ENCODE measurements around the gene GPR146. TPM values are rescaled to one million over a fixed set of nuclear protein-coding genes. Genes with fewer than 3 reads are reported as not detected.

The GPR146 gene
- total and polyA plus RNA-seq, 11 donors = 11.1 to 56.8 (median 25.2) TPM

DNA sequence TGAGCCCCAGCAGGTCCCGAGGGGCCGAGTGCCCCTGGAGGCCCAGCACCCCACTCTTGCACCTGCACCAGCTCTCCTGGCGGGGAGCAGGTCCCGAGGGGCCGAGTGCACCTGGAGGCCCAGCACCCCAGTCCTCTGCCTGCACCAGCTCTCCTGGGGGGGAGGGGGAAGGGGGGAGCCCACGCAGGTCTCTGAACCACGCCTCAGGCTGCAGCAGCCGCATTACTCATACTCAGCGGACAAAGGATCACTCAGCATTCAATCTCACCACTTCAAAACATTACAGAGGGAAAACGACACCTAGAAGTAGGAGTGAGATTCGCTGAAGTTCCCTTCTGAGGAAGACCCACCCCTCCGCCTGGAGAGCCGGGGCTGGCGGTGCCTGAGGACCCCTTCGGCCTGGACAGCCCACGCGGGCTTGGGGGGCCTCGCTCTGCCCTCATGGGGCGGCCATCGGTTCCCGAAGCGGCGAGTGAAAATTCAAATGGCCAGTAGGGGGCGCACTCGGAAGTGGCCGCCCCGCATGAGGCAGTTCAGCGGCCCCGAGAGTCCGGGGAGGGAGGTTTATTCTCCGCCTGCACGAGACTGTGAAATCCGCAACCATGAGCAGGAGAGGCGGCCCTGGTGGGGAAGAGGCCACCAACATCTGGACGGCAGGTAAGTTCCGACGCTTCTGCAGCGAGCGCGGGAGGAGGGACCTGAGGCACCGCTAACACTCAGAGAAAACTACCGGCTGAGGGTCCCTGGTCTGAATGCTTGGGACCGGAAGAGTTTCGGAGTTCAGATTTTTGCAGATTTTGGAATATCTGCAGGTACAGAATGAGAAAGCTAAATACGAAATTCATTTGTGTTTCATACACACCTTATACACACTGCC is 42.5 kb downstream of the GPR146 start:
- DNase-seq = peak; percentile 67 to 87 (median 76)

DNA sequence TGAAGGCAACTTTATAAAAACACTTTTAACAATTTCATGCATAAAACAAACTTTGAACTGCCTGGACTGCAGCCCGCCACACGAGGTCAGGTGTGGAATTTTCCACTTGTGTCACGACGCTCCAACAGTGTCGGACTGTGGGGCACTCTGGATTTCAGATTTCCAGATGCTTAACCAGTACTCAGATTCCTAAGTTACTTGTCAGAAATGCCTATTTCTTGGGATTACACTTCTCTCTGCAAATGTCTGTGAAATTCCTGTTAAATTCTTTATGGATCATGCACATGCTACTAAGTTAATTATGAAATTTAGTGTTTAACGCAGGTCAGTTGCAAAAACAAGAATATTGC is 43.1 kb downstream of the GPR146 start:
- TF ChIP-seq, protein P1, sequence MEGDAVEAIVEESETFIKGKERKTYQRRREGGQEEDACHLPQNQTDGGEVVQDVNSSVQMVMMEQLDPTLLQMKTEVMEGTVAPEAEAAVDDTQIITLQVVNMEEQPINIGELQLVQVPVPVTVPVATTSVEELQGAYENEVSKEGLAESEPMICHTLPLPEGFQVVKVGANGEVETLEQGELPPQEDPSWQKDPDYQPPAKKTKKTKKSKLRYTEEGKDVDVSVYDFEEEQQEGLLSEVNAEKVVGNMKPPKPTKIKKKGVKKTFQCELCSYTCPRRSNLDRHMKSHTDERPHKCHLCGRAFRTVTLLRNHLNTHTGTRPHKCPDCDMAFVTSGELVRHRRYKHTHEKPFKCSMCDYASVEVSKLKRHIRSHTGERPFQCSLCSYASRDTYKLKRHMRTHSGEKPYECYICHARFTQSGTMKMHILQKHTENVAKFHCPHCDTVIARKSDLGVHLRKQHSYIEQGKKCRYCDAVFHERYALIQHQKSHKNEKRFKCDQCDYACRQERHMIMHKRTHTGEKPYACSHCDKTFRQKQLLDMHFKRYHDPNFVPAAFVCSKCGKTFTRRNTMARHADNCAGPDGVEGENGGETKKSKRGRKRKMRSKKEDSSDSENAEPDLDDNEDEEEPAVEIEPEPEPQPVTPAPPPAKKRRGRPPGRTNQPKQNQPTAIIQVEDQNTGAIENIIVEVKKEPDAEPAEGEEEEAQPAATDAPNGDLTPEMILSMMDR (IDR thresholded peaks at IDR 0.05) = no peak
- no peak for TF ChIP-seq POLR2A (IDR thresholded peaks at IDR 0.05)
- Histone ChIP-seq H3K9me3 (no peaks in the 10 kb centered on the region), H3K4me3 (peak overlapping the region; percentile 0 to 64 (median 52)), H3K27ac (peak overlapping the region in 6 of 12 donors; percentile 48 to 69 (median 56)), H3K4me1 (peaks cover 0 to 29% (median 24%) of the 10 kb centered on the region in 12 donors), H3K27me3 (no peaks in the 10 kb centered on the region), H3K36me3 (peaks cover 0 to 12% (median 2%) of the 10 kb centered on the region in 9 donors)
- 31 to 42% (median 36%) methylated on average over 6 of the region's 6 CpGs for WGBS, 4 donors
- intact Hi-C loops (cut with DNase I) = loop anchor here (2.0 to 10.0 kb wide), 10 partner anchors 35 to 90 kb away; a partner anchor contains a TSS
- ATAC-seq (no peak), DNase-seq (no peak)

More for the DNA sequence above, 42.5 kb downstream of the GPR146 start:
- Histone ChIP-seq H3K27ac (peak overlapping the region in 6 of 12 donors; percentile 1 to 69 (median 46)), H3K27me3 (no peaks in the 10 kb centered on the region), H3K4me1 (peaks cover 0 to 35% (median 25%) of the 10 kb centered on the region in 12 donors), H3K36me3 (peaks cover 0 to 6% (median 0%) of the 10 kb centered on the region in 9 donors), H3K9me3 (no peaks in the 10 kb centered on the region), H3K4me3 (peak overlapping the region; percentile 0 to 64 (median 52))
- intact Hi-C loops (cut with DNase I) = loop anchor here (2.0 to 10.0 kb wide), 10 partner anchors 35 to 90 kb away; a partner anchor contains a TSS
- WGBS, 4 donors = 13 to 15% (median 15%) methylated on average over 26 to 45 of the region's 45 CpGs
- peak; percentile 28 to 80 (median 66) for ATAC-seq
- no peak for TF ChIP-seq POLR2A (IDR thresholded peaks at IDR 0.05)
- TF ChIP-seq, protein P1 (IDR thresholded peaks at IDR 0.05) = peak; percentile 87 to 99 (median 94)

DNA sequence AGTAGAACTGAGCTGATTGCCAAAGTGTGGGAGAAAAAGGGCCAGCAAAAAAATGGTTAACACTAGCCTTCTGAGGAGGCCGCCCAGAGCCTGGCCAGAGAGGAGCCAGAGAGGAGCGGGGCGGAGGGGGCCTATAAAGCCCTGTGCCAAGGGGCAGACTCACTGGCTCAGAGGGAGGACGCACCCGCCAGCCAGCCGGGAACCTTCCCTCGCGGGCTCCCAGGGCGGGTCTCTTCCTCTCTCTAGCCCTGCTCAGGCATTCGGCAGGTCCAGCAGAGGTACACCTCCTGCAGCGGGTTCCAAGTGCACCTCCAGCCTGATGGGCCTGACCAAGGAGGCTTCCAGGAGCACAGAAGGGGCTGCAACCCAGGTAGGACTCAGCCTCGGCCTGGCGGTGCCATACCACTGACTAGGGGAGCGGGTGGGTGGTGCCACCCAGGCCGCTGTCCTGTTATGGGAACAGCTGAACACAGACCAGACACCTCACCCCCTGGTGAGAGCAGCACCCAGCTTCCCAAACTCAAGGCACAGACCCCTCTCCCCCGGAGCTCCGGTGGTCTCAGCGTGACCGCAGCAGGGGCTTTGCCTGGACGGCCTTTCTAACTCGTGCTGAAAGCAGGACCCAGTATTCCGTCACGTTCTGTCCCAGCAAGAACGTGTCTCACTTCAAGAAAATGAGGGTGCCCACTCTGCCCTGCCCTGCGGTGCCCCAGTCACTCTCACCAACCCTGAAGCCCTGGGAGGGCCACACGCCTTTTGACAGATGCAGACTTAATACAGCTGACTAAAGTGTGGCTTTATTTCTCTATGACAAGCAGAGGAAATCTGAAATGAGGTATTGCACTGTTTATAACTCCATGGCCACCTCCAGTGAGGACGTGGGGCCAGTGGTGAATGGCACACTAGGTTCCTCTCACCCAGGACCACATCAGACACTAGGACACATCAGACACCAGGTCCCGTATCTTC is 43.9 kb downstream of the GPR146 start, which contains the start of gene GPER1:
GPER1 (plus strand) TSS at position 162 of the 969 bp plus-strand sequence. CDS start 3,616 bp downstream, outside the sequence.
- TF ChIP-seq POLR2A (IDR thresholded peaks at IDR 0.05) = peak in 1 of 2 donors; percentile 18
- TF ChIP-seq, protein P1 (IDR thresholded peaks at IDR 0.05) = no peak
- WGBS, 4 donors = 29 to 36% (median 34%) methylated on average over 17 to 28 of the region's 28 CpGs
- H3K36me3 ChIP-seq = peaks cover 0 to 20% (median 4%) of the 10 kb centered on the region in 9 donors
- peak within 1 kb of the TSS in 10 of 12 donors; percentile 35 to 69 (median 52) for H3K27ac ChIP-seq
- H3K9me3 ChIP-seq = no peaks in the 10 kb centered on the region
- peak; percentile 69 to 81 (median 74) for ATAC-seq
- H3K4me3 ChIP-seq = peak within 1 kb of the TSS; percentile 0 to 64 (median 52)
- no peaks in the 10 kb centered on the region for H3K27me3 ChIP-seq
- intact Hi-C loops (cut with DNase I) = loop anchor here (2.0 to 10.0 kb wide), 10 partner anchors 34 to 89 kb away; a partner anchor contains a TSS
- peak in 4 of 5 donors; percentile 38 to 75 (median 61) for DNase-seq
- H3K4me1 ChIP-seq = peaks cover 0 to 29% (median 23%) of the 10 kb centered on the region in 12 donors
